A673 (cell line): ENCODE measurements around the gene POM121C.
"Not testable (repeated sequence)": the region's sequence is repeated elsewhere in the genome, so short reads cannot be mapped to it uniquely, and the experiment has no call there.

Source experiments
- CTCF ChIP-seq: fragments of 300-800, 200-600 bp; sonication (generic); conservative IDR thresholded peaks from 2 replicates; pipeline ENCODE4 v1.5.1; 2017; ENCODE audit warnings: low read depth, mild to moderate bottlenecking, antibody characterized with exemption, low read length, moderate library complexity, mixed read lengths
- EZH2 ChIP-seq: fragments of 200-600 bp; sonication (generic); IDR thresholded peaks from 2 replicates; pipeline ENCODE4 v1.6.1; 2017; ENCODE audit warnings: borderline replicate concordance, low read depth, mild to moderate bottlenecking, mixed read lengths, antibody characterized with exemption, low read length; ENCODE audit not compliant: poor library complexity, severe bottlenecking

GRCh38 chr7:75527224-75527722 lies 41.2 kb upstream of the POM121C start:
- not testable (repeated sequence) for TF ChIP-seq CTCF, EZH2
